Stimulated activated CD8-positive, alpha-beta memory T cell treated with anti-CD3 and anti-CD28 coated beads, Interleukin-12 subunit alpha, Interleukin-12 subunit beta, amount 100 ng/mL, for 1 hour (primary cell): Measurements from ENCODE around the gene NOP14.
"Not testable (repeated sequence)": the region's sequence is repeated elsewhere in the genome, so short reads cannot be mapped to it uniquely, and the experiment has no call there.

Experiments
- DNase-seq: peaks from one replicate; pipeline ENCODE4 v3.0.0-alpha.2; 2020; ENCODE audit warnings: low read depth

NOP14 gene

GRCh38 chr4:2961811-2962441 is 1.3 kb downstream of the NOP14 start:
- no peak for DNase-seq

DNA sequence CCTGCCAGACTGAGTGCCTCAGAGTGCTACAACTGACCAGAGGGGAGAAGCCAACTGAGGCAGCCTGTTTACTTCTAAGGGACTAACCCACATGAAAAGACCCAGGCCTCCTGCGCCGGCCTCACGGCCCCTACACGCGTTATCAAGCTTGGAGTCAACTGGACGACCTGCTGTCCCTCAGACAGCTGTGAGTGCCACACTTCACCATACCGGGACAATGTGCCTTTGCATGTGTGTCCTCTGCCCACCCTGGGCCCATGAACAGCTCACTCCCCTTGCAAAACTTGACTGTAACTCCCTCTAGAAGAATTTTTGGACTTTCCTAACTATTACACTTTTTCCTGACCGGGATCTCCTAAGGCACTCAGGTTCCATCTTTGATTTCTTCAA is 1.8 kb downstream of the NOP14 start:
- no peak for DNase-seq

GRCh38 chr4:2960450-2960849 is 2.8 kb downstream of the NOP14 start:
- DNase-seq, result not testable (repeated sequence)

DNA sequence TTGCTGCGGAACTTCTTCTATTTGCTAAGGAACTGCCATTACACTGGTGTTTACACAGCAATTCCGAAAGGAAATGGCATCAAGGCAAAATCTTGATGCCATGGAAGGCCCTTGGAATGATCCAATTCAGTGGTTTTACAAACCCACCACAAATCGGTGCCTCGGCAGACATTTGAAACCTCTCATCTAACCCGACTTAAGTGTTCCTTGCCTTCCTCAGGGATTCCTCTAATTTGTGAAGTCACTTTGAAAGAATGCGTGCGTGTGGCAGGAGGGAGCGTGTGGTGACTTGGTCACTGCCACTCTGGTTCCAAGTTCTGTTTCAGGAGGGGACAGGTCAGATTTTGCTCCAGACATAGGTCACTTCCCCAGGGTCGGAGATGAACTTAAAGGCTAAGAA is 4.8 kb downstream of the NOP14 start:
- no peak for DNase-seq

DNA sequence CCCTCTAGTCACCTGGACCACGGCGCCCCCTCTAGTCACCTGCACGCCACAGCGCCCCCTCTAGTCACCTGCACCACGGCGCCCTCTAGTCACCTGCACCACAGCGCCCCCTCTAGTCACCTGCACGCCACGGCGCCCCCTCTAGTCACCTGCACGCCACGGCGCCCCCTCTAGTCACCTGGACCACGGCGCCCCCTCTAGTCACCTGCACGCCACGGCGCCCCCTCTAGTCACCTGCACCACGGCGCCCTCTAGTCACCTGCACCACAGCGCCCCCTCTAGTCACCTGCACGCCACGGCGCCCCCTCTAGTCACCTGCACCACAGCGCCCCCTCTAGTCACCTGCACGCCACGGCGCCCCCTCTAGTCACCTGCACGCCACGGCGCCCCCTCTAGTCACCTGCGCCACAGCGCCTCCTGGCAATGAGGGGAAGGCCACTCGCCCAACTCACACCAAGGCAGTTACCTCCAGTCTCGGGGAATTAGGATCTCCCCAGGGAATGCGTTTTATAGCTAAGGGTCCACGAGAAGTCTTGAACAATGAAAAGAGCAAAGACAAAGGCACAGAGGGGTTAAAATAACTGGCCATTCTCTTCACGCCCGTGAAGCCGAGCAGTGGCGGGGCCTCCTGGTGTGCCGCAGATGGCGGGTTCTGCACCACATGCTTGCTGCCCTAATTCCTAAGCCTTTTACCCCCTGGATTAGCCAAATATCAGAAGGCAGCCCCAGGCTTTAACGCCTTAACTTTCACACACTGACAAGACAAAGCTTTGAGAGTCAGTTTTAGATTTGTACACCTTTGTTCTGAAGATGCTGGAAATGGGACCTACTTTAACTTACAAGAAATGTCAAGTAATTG is 7.8 kb downstream of the NOP14 start:
- not testable (repeated sequence) for DNase-seq

- DNase-seq, result no peak
Measured at GRCh38 chr4:2954358-2955185, 8.6 kb downstream of the NOP14 start.

GRCh38 chr4:2953496-2953895 is 9.7 kb downstream of the NOP14 start:
- DNase-seq, result no peak

GRCh38 chr4:2950221-2950989 is 12.8 kb downstream of the NOP14 start:
- DNase-seq, result no peak

- DNase-seq, result no peak
Measured at GRCh38 chr4:2949782-2950125, 13.5 kb downstream of the NOP14 start.

- DNase-seq, result no peak
Measured at GRCh38 chr4:2948895-2949781, 14.1 kb downstream of the NOP14 start.

- DNase-seq, result no peak
Measured at GRCh38 chr4:2947926-2948325, 15.3 kb downstream of the NOP14 start.

DNA sequence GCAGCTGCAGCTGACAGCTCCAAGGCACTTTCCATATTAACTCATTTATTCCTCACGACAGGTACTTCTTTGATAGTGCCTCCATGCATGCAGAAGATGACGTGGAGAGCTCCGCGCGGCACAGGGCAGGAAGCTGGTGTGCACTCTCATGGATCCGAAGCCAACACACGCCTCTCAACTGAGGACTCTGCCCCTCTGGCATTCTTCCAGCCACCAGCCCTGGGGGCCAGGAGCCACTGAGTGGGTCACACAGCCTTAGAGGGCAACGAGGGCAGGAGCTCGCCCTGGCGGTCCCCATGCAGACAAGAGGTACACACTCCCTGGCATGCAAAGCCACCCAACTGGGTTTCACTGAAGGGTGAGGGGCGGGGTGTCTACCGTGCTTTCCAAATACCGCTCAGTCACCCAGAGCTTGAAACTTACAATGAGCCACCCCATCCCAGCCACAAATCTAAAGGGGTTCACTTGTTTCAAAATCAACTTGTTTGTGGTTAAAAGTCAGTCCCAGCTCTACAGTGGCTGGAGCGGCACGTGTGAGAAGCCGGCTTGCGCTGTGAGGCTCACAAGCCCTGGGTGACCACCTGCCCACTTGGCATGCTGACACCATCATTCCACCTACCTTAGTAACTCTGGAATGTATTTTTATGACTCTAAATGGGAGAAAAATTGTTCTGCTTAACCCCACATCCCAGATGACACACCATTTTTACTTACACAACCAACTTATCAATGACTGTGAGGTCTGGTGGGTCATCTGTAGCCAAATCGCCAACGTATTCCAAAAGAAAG is 16.2 kb downstream of the NOP14 start:
- DNase-seq, result no peak

DNA sequence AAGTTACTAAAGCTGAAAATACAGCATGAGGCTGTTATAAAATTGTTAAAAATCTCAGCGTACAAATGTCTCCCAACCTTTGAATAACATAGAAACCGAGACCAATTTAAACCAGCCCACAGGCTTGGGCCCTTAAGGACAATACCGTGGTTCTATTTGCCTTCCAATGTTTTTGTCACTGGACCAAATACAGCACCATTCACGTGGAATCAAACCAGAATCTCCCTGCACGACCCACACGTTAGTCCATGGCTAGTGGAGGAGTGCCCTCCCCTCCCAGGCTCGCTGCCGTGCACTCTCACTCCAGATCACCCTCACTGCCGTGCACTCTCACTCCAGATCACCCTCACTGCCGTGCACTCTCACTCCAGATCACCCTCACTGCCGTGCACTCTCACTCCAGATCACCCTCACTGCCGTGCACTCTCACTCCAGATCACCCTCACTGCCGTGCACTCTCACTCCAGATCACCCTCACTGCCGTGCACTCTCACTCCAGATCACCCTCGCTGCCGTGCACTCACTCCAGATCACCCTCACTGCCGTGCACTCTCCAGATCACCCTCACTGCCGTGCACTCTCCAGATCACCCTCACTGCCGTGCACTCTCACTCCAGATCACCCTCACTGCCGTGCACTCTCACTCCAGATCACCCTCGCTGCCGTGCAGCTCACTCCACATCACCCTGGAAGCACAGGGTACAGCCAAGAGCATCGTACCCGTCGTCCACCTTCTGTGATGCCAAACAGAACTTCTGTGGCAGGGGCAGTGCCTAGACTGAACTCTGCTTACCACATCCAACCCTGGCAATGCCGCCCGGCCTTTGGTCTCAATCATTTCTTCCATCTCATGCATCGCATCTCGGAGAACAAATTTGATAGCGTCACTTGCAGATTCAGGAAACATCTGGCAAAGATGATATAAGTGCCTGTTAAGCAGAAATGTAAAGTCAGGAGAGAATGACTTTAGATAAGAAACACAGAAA is 17.3 kb downstream of the NOP14 start:
- DNase-seq, result not testable (repeated sequence)

DNA sequence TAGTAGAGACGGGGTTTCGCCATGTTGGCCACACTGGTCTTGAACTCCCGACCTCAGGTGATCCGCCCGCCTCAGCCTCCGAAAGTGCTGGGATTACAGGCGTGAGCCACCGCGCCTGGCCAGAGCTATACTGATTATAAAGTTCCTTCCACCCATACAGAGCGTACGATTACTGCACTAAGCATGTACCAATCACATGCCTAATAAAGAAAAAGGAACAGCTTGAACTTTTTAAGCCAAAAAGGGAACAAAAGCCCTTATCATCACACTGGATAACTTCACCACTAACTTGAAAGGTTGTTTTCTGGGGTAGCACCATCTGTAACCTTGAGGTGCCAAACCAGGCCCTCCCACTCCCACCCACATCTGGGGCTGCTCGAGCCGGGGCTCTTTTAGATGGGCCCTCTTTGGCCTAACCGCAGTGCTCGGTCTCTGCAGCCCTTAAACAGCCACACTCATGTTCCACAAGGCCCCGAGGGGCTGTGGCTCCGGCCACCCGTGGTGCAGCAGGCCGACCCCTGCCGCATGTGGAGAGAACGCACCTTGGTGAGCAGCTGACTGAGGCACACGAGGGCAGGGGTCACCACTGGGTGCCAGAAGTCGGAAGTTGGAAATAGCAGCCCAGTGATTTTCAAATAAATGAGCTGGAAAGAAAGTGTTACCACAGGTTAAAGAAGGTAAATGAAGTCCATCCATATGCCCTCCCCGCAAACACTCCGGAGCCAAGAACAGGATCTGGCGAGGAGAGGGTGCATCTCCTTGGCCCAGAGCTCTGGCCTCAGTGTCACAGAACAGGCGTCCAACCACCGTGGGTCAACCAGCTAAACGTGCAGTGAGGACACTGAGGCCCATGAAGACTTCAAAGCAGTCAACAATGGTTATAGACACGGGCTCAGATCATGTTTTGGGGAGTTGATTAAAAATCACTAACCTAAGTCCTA is 18.4 kb downstream of the NOP14 start:
- no peak for DNase-seq

- no peak for DNase-seq
Measured at GRCh38 chr4:2944091-2944482, 19.1 kb downstream of the NOP14 start.

DNA sequence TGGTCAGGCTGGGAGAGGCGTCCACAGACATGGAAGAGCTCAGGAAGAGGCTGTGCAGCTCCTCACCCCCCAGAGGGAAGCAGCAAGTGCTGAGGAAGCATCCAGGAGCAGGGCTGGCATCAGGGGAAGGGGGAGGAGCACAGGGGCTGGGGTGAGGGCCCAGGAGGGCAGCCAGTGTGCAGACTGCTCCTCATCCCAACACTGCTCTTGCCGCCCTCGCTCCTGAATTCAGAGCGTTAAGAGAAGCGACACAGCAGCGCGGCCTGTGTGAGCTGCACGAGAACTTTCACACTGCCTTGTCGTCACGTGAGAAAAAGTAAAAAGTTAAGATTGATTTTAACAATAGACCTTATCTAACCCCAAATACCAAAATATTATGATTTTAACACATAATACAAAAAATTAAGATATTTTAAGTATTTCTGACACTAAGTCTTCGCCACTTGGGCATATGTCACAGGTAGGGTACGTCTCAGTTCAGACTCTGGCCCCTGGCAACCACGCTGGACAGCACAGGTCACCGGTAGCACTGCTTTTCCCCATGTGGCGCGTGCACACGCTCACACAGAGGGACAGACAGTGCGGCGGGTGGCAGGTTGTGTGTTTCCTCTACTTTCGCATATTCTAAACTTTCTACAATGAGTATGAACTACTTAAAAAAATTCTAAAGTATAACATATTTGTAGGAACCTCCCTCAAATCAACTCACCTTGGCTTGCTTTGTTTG is 19.7 kb downstream of the NOP14 start:
- no peak for DNase-seq
